Keratinocyte (primary cell): ENCODE measurements around the gene OCIAD1. TPM values are rescaled to one million over a fixed set of nuclear protein-coding genes. Genes with fewer than 3 reads are reported as not detected.

Source experiments
- DNase-seq: peaks from one replicate; pipeline ENCODE4 v3.0.0-alpha.2; 2011; ENCODE audit warnings: low read depth, missing footprints, low spot score
- FAIRE-seq: peaks from 2 replicates; lab custom pipeline; 2011; peaks lifted over from hg19 to GRCh38; lab: Jason Lieb, UNC
- H2AFZ ChIP-seq: 2 replicates; pipeline ENCODE4 v1.6.0; 2012; ENCODE audit warnings: low read length, control low read depth, inconsistent platforms; ENCODE audit not compliant: control insufficient read depth
- H3K27ac ChIP-seq: 2 replicates; pipeline ENCODE4 v1.5.1; 2011; ENCODE audit warnings: low read length; ENCODE audit not compliant: control insufficient read depth, insufficient read depth
- H3K27me3 ChIP-seq: 3 replicates; pipeline ENCODE4 v1.6.0; 2011; ENCODE audit warnings: low read length; ENCODE audit not compliant: control insufficient read depth, insufficient read depth; ENCODE audit errors: extremely low read depth
- H3K36me3 ChIP-seq, 2 experiments: 2 replicates in 1 of 2; 3 replicates in 1 of 2; pipeline ENCODE4 v1.5.1; 2011; ENCODE audit warnings: low read length in 2 of 2, mild to moderate bottlenecking in 1 of 2; ENCODE audit not compliant: control insufficient read depth in 2 of 2, insufficient read depth in 2 of 2; ENCODE audit errors: extremely low read depth in 1 of 2
- H3K4me1 ChIP-seq: 3 replicates; pipeline ENCODE4 v1.5.1; 2011; ENCODE audit warnings: low read length; ENCODE audit not compliant: control insufficient read depth, insufficient read depth; ENCODE audit errors: extremely low read depth
- H3K4me2 ChIP-seq: 3 replicates; pipeline ENCODE4 v1.6.0; 2011; ENCODE audit warnings: low read depth, low read length; ENCODE audit not compliant: control insufficient read depth, insufficient read depth; ENCODE audit errors: extremely low read depth
- H3K4me3 ChIP-seq, 3 experiments: fragments of 200-600 bp in 1 of 3; sonication (generic) in 1 of 3; 2 replicates in 2 of 3; 3 replicates in 1 of 3; pipeline ENCODE4 v1.5.1; 2011 to 2016; ENCODE audit warnings: low read length in 3 of 3, mild to moderate bottlenecking in 3 of 3, control low read depth in 2 of 3, inconsistent platforms in 1 of 3, low read depth in 1 of 3, mixed read lengths in 1 of 3, mixed run types in 1 of 3, moderate library complexity in 1 of 3; ENCODE audit not compliant: control insufficient read depth in 2 of 3, insufficient read depth in 2 of 3; ENCODE audit errors: extremely low read depth in 1 of 3
- H3K79me2 ChIP-seq: 2 replicates; pipeline ENCODE4 v1.6.0; 2012; ENCODE audit warnings: low read length; ENCODE audit not compliant: control insufficient read depth, insufficient read depth
- H3K9ac ChIP-seq: 3 replicates; pipeline ENCODE4 v1.6.0; 2011; ENCODE audit warnings: low read length; ENCODE audit not compliant: control insufficient read depth, insufficient read depth; ENCODE audit errors: extremely low read depth
- H3K9me1 ChIP-seq: 3 replicates; pipeline ENCODE4 v1.6.0; 2011; ENCODE audit warnings: low read length; ENCODE audit not compliant: control insufficient read depth, insufficient read depth; ENCODE audit errors: extremely low read depth
- H3K9me3 ChIP-seq: 2 replicates; pipeline ENCODE4 v1.5.1; 2012; ENCODE audit warnings: low read depth, low read length; ENCODE audit not compliant: control insufficient read depth
- H4K20me1 ChIP-seq: 3 replicates; pipeline ENCODE4 v1.6.0; 2011; ENCODE audit warnings: low read length; ENCODE audit not compliant: control insufficient read depth, insufficient read depth; ENCODE audit errors: extremely low read depth
- EZH2 ChIP-seq: IDR thresholded peaks from one replicate; pipeline ENCODE4 v1.6.1; 2012; ENCODE audit warnings: inconsistent platforms, mild to moderate bottlenecking, low read length, moderate library complexity
- dilution Hi-C: fragments of 300-500 bp; cut with MboI; formaldehyde crosslinking; loops from one replicate; pipeline ENCODE4 v1.7.0; 2020; ENCODE audit warnings: low sequenced_read_pairs; ENCODE audit not compliant: extremely low pct_ligation_motif_present
- polyA plus RNA-seq, 5 experiments: library from polyadenylated mRNA; depleted of rRNA in 3 of 5; stranded (reverse) in 3 of 5; stranded (forward) in 1 of 5; unstranded in 1 of 5; fragments of >200 nt; gene quantifications; 1 replicate in 1 of 5; 2 replicates in 3 of 5; 3 replicates in 1 of 5; pipeline versions ENCODE4 v1.2.1 to v1.2.3, GENCODE V29; 2011 to 2012; ENCODE audit warnings: missing spikeins in 2 of 5, low read depth in 1 of 5, low replicate concordance in 1 of 5
- TF ChIP-seq, protein P1 (sequence below), 3 experiments: IDR thresholded peaks in 1 of 3; conservative IDR thresholded peaks in 1 of 3; optimal IDR thresholded peaks in 1 of 3; 2 replicates in 2 of 3; 3 replicates in 1 of 3; pipeline versions ENCODE3 to v1.5.1; 2011; ENCODE audit warnings: low read length in 3 of 3, mild to moderate bottlenecking in 3 of 3, moderate library complexity in 2 of 3, control low read depth in 1 of 3, inconsistent platforms in 1 of 3; ENCODE audit not compliant: insufficient read depth in 2 of 3; ENCODE audit errors: extremely low read depth in 1 of 3

OCIAD1 gene
- polyA plus RNA-seq, 1 donor (not counting 4 experiments of a cell fraction or from before 2014, with no cell fraction given), result 199 TPM

DNA sequence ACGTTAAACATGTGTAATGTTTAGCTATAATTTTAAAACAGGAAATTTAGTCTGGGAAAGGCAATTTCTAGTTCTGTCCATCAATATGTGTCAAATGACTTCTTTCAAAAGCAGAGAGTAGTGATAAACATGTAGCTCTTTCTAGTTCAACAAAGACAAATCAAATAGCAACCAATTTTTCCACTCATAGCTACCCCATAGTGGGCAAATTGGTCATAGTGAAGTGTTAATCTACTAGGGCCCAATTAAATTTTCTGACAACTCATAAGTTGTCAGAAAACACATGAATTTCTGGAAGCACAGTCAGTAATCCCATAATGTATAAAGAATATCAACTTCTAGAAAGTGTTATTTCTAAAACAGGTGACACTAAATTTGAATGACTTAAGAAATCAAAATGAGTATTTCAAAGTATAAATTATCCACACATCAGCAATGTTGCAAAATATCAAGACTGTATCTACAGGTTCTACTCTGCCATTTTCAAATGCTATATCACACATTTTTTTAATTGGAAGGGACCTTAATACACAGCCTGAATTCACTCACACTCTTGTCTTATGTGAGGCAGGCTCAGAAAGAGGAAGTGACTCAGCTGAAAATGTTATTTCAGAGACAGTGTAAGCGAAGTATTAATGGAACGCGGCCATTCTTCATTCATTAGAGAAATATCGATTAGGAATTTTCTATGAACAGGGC, 68.0 kb downstream of the OCIAD1 start:
- Histone ChIP-seq H3K79me2 (peaks cover 27% of the 10 kb centered on the region), H3K36me3 (peaks cover 20 to 36% of the 10 kb centered on the region in 2 experiments), H3K27ac (no peak overlapping the region), H3K9ac (no peak overlapping the region), H3K4me2 (no peak overlapping the region), H3K27me3 (no peaks in the 10 kb centered on the region), H3K4me3 (no peak overlapping the region), H3K9me1 (no peaks in the 10 kb centered on the region), H3K4me1 (peaks cover 24% of the 10 kb centered on the region), H3K9me3 (no peaks in the 10 kb centered on the region), H4K20me1 (no peaks in the 10 kb centered on the region), H2AFZ (no peak overlapping the region)
- TF ChIP-seq, protein P1, sequence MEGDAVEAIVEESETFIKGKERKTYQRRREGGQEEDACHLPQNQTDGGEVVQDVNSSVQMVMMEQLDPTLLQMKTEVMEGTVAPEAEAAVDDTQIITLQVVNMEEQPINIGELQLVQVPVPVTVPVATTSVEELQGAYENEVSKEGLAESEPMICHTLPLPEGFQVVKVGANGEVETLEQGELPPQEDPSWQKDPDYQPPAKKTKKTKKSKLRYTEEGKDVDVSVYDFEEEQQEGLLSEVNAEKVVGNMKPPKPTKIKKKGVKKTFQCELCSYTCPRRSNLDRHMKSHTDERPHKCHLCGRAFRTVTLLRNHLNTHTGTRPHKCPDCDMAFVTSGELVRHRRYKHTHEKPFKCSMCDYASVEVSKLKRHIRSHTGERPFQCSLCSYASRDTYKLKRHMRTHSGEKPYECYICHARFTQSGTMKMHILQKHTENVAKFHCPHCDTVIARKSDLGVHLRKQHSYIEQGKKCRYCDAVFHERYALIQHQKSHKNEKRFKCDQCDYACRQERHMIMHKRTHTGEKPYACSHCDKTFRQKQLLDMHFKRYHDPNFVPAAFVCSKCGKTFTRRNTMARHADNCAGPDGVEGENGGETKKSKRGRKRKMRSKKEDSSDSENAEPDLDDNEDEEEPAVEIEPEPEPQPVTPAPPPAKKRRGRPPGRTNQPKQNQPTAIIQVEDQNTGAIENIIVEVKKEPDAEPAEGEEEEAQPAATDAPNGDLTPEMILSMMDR (optimal IDR thresholded peaks at IDR 0.05 in 1 of 3, IDR thresholded peaks at IDR 0.05 in 1 of 3, conservative IDR thresholded peaks at IDR 0.05 in 1 of 3; ENCODE audit: extremely low read depth in 1 of 3, insufficient read depth in 2 of 3, low read length in 3 of 3), result no peak
- no peak for TF ChIP-seq EZH2
- DNase-seq, result no peak
- dilution Hi-C loops, result no loop called here
- FAIRE-seq, result no peak

DNA sequence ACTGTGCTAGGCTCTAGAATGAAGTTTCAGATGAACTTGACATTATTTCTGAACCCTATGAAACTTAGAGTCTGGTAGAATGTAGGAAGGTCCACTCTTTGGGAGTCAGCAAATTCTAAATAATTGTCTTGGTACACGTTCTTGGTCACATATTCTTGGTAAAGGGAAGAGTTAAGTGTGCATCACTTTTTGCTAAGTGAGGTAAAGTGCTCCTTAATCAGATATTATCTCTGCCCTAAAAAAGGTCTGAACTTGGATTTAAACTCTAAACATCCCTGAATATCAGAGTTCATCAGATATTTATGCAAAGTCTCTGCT, 68.5 kb downstream of the OCIAD1 start:
- no peaks in the 10 kb centered on the region for H4K20me1 ChIP-seq
- H3K27ac ChIP-seq, result no peak overlapping the region
- H2AFZ ChIP-seq, result no peak overlapping the region
- peaks cover 31% of the 10 kb centered on the region for H3K79me2 ChIP-seq
- peaks cover 20 to 40% of the 10 kb centered on the region in 2 experiments for H3K36me3 ChIP-seq
- DNase-seq (no peak), FAIRE-seq (no peak)
- H3K9me3 ChIP-seq, result no peaks in the 10 kb centered on the region
- no peak overlapping the region for H3K4me3 ChIP-seq
- dilution Hi-C loops, result no loop called here
- H3K4me1 ChIP-seq, result peaks cover 29% of the 10 kb centered on the region
- H3K4me2 ChIP-seq, result no peak overlapping the region
- H3K9me1 ChIP-seq, result peaks cover 2% of the 10 kb centered on the region
- H3K9ac ChIP-seq, result no peak overlapping the region
- H3K27me3 ChIP-seq, result no peaks in the 10 kb centered on the region
- TF ChIP-seq EZH2, result no peak
- TF ChIP-seq, protein P1 (optimal IDR thresholded peaks at IDR 0.05 in 1 of 3, IDR thresholded peaks at IDR 0.05 in 1 of 3, conservative IDR thresholded peaks at IDR 0.05 in 1 of 3; ENCODE audit: extremely low read depth in 1 of 3, insufficient read depth in 2 of 3, low read length in 3 of 3), result no peak
